Measurements from ENCODE around the gene FYTTD1. TPM values are rescaled to one million over a fixed set of nuclear protein-coding genes. Genes with fewer than 3 reads are reported as not detected.
A peak's percentile ranks its signal among the peaks of the same experiment; 100 is the strongest.

Gene FYTTD1
- 55.2 TPM for polyA plus RNA-seq (2013, experiment 1 of 2)
- polyA plus RNA-seq (2013, experiment 2 of 2), result 56.7 TPM

- H2BK15ac ChIP-seq (ENCODE audit: low read depth, poor library complexity, severe bottlenecking), result no peak within 1 kb of the TSS
- H3K9me3 ChIP-seq (ENCODE audit: control insufficient read depth, low read length), result no peaks in the 10 kb centered on the region
- H3K23ac ChIP-seq (ENCODE audit: low read length in 2 of 2), result peak within 1 kb of the TSS in 1 of 2 experiments; percentile 67
- peak within 1 kb of the TSS; percentile 94 for H4K8ac ChIP-seq (ENCODE audit: low read length)
- peak within 1 kb of the TSS; percentile 60 to 73 for H3K4ac ChIP-seq (ENCODE audit: low read depth in 1 of 2, low read length in 2 of 2)
- peak within 1 kb of the TSS; percentile 78 for H3K27ac ChIP-seq (ENCODE audit: low read length, poor library complexity, severe bottlenecking)
- no peak within 1 kb of the TSS for H2BK12ac ChIP-seq (ENCODE audit: low read length in 2 of 2)
- H2AFZ ChIP-seq (ENCODE audit: low read depth, low read length), result peak within 1 kb of the TSS; percentile 93
- H3K4me2 ChIP-seq (ENCODE audit: low read length, poor library complexity, severe bottlenecking), result peak within 1 kb of the TSS; percentile 81
- peak within 1 kb of the TSS; percentile 59 for H4K91ac ChIP-seq (ENCODE audit: low read length)
- peak within 1 kb of the TSS; percentile 84 to 85 for H3K18ac ChIP-seq (ENCODE audit: low read depth in 1 of 2, low read length in 2 of 2)
- WGBS, result under 1% methylated on average over 79 of the region's 104 CpGs
- peak within 1 kb of the TSS; percentile 88 for H3K9ac ChIP-seq (ENCODE audit: low read length)
- no peak within 1 kb of the TSS for H2AK5ac ChIP-seq (ENCODE audit: low read length, severe bottlenecking)
- peak within 1 kb of the TSS; percentile 88 to 95 for H3K4me3 ChIP-seq (ENCODE audit: insufficient read depth in 1 of 2, low read depth in 1 of 2, low read length in 2 of 2)
- H3K36me3 ChIP-seq (ENCODE audit: control insufficient read depth in 1 of 2, insufficient read depth in 2 of 2, low read depth in 1 of 2, low read length in 2 of 2), result no peaks in the 10 kb centered on the region
- H3K14ac ChIP-seq (ENCODE audit: low read length in 2 of 2), result peak within 1 kb of the TSS; percentile 30 to 47
- peak within 1 kb of the TSS; percentile 64 for H2BK120ac ChIP-seq (ENCODE audit: low read depth, low read length)
- no peaks in the 10 kb centered on the region for H3K27me3 ChIP-seq (ENCODE audit: control insufficient read depth in 1 of 2, insufficient read depth in 1 of 2, low read length in 2 of 2)
- peak; percentile 88 for DNase-seq
- peak within 1 kb of the TSS; percentile 87 for H2BK5ac ChIP-seq (ENCODE audit: low read depth, low read length, poor library complexity, severe bottlenecking)
- no peaks in the 10 kb centered on the region for H3K79me1 ChIP-seq (replicated peaks; ENCODE audit: low read length, poor library complexity, severe bottlenecking)
- peaks cover 10% of the 10 kb centered on the region for H3K4me1 ChIP-seq (ENCODE audit: control insufficient read depth, insufficient read depth, low read depth, low read length)
These were observed at the start of gene FYTTD1 for GRCh38 chr3:197749601-197750395. Gene FYTTD1 (plus strand): TSS chr3:197749883. CDS start chr3:197749972, 89 bp downstream.

GRCh38 chr3:197700095-197700494, 49.6 kb upstream of the FYTTD1 start:
- no peaks in the 10 kb centered on the region for H3K27me3 ChIP-seq (ENCODE audit: control insufficient read depth in 1 of 2, insufficient read depth in 1 of 2, low read length in 2 of 2)
- H3K9ac ChIP-seq (ENCODE audit: low read length), result no peak overlapping the region
- no peak overlapping the region for H2BK5ac ChIP-seq (ENCODE audit: low read depth, low read length, poor library complexity, severe bottlenecking)
- no peaks in the 10 kb centered on the region for H3K9me3 ChIP-seq (ENCODE audit: control insufficient read depth, low read length)
- no peak overlapping the region for H3K14ac ChIP-seq (ENCODE audit: low read length in 2 of 2)
- no peak overlapping the region for H2BK15ac ChIP-seq (ENCODE audit: low read depth, poor library complexity, severe bottlenecking)
- peaks cover 8% of the 10 kb centered on the region for H3K79me1 ChIP-seq (replicated peaks; ENCODE audit: low read length, poor library complexity, severe bottlenecking)
- no peak overlapping the region for H4K91ac ChIP-seq (ENCODE audit: low read length)
- H3K4ac ChIP-seq (ENCODE audit: low read depth in 1 of 2, low read length in 2 of 2), result no peak overlapping the region
- no peak overlapping the region for H3K23ac ChIP-seq (ENCODE audit: low read length in 2 of 2)
- no peak overlapping the region for H3K18ac ChIP-seq (ENCODE audit: low read depth in 1 of 2, low read length in 2 of 2)
- H3K4me1 ChIP-seq (ENCODE audit: control insufficient read depth, insufficient read depth, low read depth, low read length), result no peaks in the 10 kb centered on the region
- no peak overlapping the region for H2BK120ac ChIP-seq (ENCODE audit: low read depth, low read length)
- H3K27ac ChIP-seq (ENCODE audit: low read length, poor library complexity, severe bottlenecking), result no peak overlapping the region
- no peak overlapping the region for H2BK12ac ChIP-seq (ENCODE audit: low read length in 2 of 2)
- no peak overlapping the region for H2AFZ ChIP-seq (ENCODE audit: low read depth, low read length)
- H3K4me2 ChIP-seq (ENCODE audit: low read length, poor library complexity, severe bottlenecking), result no peak overlapping the region
- H4K8ac ChIP-seq (ENCODE audit: low read length), result no peak overlapping the region
- no peak for DNase-seq
- peaks cover 49 to 87% of the 10 kb centered on the region in 2 experiments for H3K36me3 ChIP-seq (ENCODE audit: control insufficient read depth in 1 of 2, insufficient read depth in 2 of 2, low read depth in 1 of 2, low read length in 2 of 2)
- H3K4me3 ChIP-seq (ENCODE audit: insufficient read depth in 1 of 2, low read depth in 1 of 2, low read length in 2 of 2), result no peak overlapping the region
- H2AK5ac ChIP-seq (ENCODE audit: low read length, severe bottlenecking), result no peak overlapping the region
- WGBS, result 92% methylated on average over 7 of the region's 9 CpGs

GRCh38 chr3:197701841-197702240, 47.8 kb upstream of the FYTTD1 start:
- Histone ChIP-seq H3K27me3 (ENCODE audit: control insufficient read depth in 1 of 2, insufficient read depth in 1 of 2, low read length in 2 of 2) (no peaks in the 10 kb centered on the region), H3K9ac (ENCODE audit: low read length) (no peak overlapping the region), H3K4me1 (ENCODE audit: control insufficient read depth, insufficient read depth, low read depth, low read length) (no peaks in the 10 kb centered on the region), H3K23ac (ENCODE audit: low read length in 2 of 2) (no peak overlapping the region), H3K18ac (ENCODE audit: low read depth in 1 of 2, low read length in 2 of 2) (no peak overlapping the region), H4K8ac (ENCODE audit: low read length) (no peak overlapping the region), H3K79me1 (replicated peaks; ENCODE audit: low read length, poor library complexity, severe bottlenecking) (peaks cover 11% of the 10 kb centered on the region), H3K4me2 (ENCODE audit: low read length, poor library complexity, severe bottlenecking) (no peak overlapping the region), H2BK15ac (ENCODE audit: low read depth, poor library complexity, severe bottlenecking) (no peak overlapping the region), H2AFZ (ENCODE audit: low read depth, low read length) (no peak overlapping the region), H2BK12ac (ENCODE audit: low read length in 2 of 2) (no peak overlapping the region), H2BK5ac (ENCODE audit: low read depth, low read length, poor library complexity, severe bottlenecking) (no peak overlapping the region), H3K14ac (ENCODE audit: low read length in 2 of 2) (no peak overlapping the region), H3K27ac (ENCODE audit: low read length, poor library complexity, severe bottlenecking) (no peak overlapping the region), H3K4me3 (ENCODE audit: insufficient read depth in 1 of 2, low read depth in 1 of 2, low read length in 2 of 2) (no peak overlapping the region), H3K4ac (ENCODE audit: low read depth in 1 of 2, low read length in 2 of 2) (no peak overlapping the region), H2BK120ac (ENCODE audit: low read depth, low read length) (no peak overlapping the region), H2AK5ac (ENCODE audit: low read length, severe bottlenecking) (no peak overlapping the region), H3K36me3 (ENCODE audit: control insufficient read depth in 1 of 2, insufficient read depth in 2 of 2, low read depth in 1 of 2, low read length in 2 of 2) (peaks cover 37 to 73% of the 10 kb centered on the region in 2 experiments), H3K9me3 (ENCODE audit: control insufficient read depth, low read length) (no peaks in the 10 kb centered on the region), H4K91ac (ENCODE audit: low read length) (no peak overlapping the region)
- WGBS, result 96% methylated on average over 4 of the region's 4 CpGs
- DNase-seq, result no peak

- H2BK15ac ChIP-seq (ENCODE audit: low read depth, poor library complexity, severe bottlenecking), result no peak overlapping the region
- H3K9me3 ChIP-seq (ENCODE audit: control insufficient read depth, low read length), result no peaks in the 10 kb centered on the region
- no peak overlapping the region for H2AFZ ChIP-seq (ENCODE audit: low read depth, low read length)
- H4K8ac ChIP-seq (ENCODE audit: low read length), result no peak overlapping the region
- no peak for DNase-seq
- H3K14ac ChIP-seq (ENCODE audit: low read length in 2 of 2), result no peak overlapping the region
- WGBS, result 94% methylated on average over 7 of the region's 7 CpGs
- H2BK5ac ChIP-seq (ENCODE audit: low read depth, low read length, poor library complexity, severe bottlenecking), result no peak overlapping the region
- no peak overlapping the region for H4K91ac ChIP-seq (ENCODE audit: low read length)
- H3K27ac ChIP-seq (ENCODE audit: low read length, poor library complexity, severe bottlenecking), result no peak overlapping the region
- H3K9ac ChIP-seq (ENCODE audit: low read length), result no peak overlapping the region
- H2BK12ac ChIP-seq (ENCODE audit: low read length in 2 of 2), result no peak overlapping the region
- H3K4me2 ChIP-seq (ENCODE audit: low read length, poor library complexity, severe bottlenecking), result no peak overlapping the region
- no peaks in the 10 kb centered on the region for H3K4me1 ChIP-seq (ENCODE audit: control insufficient read depth, insufficient read depth, low read depth, low read length)
- peaks cover 15% of the 10 kb centered on the region for H3K79me1 ChIP-seq (replicated peaks; ENCODE audit: low read length, poor library complexity, severe bottlenecking)
- H3K4me3 ChIP-seq (ENCODE audit: insufficient read depth in 1 of 2, low read depth in 1 of 2, low read length in 2 of 2), result no peak overlapping the region
- H3K36me3 ChIP-seq (ENCODE audit: control insufficient read depth in 1 of 2, insufficient read depth in 2 of 2, low read depth in 1 of 2, low read length in 2 of 2), result peaks cover 18 to 26% of the 10 kb centered on the region in 2 experiments
- H3K27me3 ChIP-seq (ENCODE audit: control insufficient read depth in 1 of 2, insufficient read depth in 1 of 2, low read length in 2 of 2), result no peaks in the 10 kb centered on the region
- H3K18ac ChIP-seq (ENCODE audit: low read depth in 1 of 2, low read length in 2 of 2), result no peak overlapping the region
- no peak overlapping the region for H2AK5ac ChIP-seq (ENCODE audit: low read length, severe bottlenecking)
- H3K4ac ChIP-seq (ENCODE audit: low read depth in 1 of 2, low read length in 2 of 2), result no peak overlapping the region
- H3K23ac ChIP-seq (ENCODE audit: low read length in 2 of 2), result no peak overlapping the region
- H2BK120ac ChIP-seq (ENCODE audit: low read depth, low read length), result no peak overlapping the region
These were observed 43.0 kb upstream of the FYTTD1 start for GRCh38 chr3:197706658-197707057.
